IPS-NIHi11 (cell line): ENCODE data around the gene DLX3.

Experiments
- DNase-seq: peaks from one replicate; pipeline ENCODE4 v3.0.0; 2012; ENCODE audit warnings: mixed read lengths, low spot score

DLX3 gene

GRCh38 chr17:49992191-49992932, 2.7 kb downstream of the DLX3 start:
- no peak for DNase-seq

GRCh38 chr17:49991409-49991808, 3.6 kb downstream of the DLX3 start:
- no peak for DNase-seq

GRCh38 chr17:49990921-49991320, 4.1 kb downstream of the DLX3 start:
- DNase-seq, result no peak

- DNase-seq, result no peak
These were observed 4.7 kb downstream of the DLX3 start for GRCh38 chr17:49990331-49990730.

GRCh38 chr17:49989518-49989880, 5.5 kb downstream of the DLX3 start:
- DNase-seq, result no peak

GRCh38 chr17:49987681-49988441, 7.2 kb downstream of the DLX3 start:
- peak; percentile 59 for DNase-seq

- DNase-seq, result no peak
These were observed 7.8 kb downstream of the DLX3 start for GRCh38 chr17:49987290-49987585.

- no peak for DNase-seq
These were observed 8.4 kb downstream of the DLX3 start for GRCh38 chr17:49986396-49987289.

- DNase-seq, result no peak
These were observed 9.6 kb downstream of the DLX3 start for GRCh38 chr17:49985310-49985990.

- no peak for DNase-seq
These were observed 10.2 kb downstream of the DLX3 start for GRCh38 chr17:49984776-49985175.

GRCh38 chr17:49984283-49984682, 10.7 kb downstream of the DLX3 start:
- DNase-seq, result no peak

GRCh38 chr17:49980703-49981197, 14.3 kb downstream of the DLX3 start:
- peak; percentile 87 for DNase-seq

GRCh38 chr17:49979748-49980479, 15.1 kb downstream of the DLX3 start:
- DNase-seq, result no peak

GRCh38 chr17:49978501-49978900, 16.5 kb downstream of the DLX3 start:
- no peak for DNase-seq

GRCh38 chr17:49977463-49978389, 17.3 kb downstream of the DLX3 start:
- no peak for DNase-seq

- no peak for DNase-seq
These were observed 18.2 kb downstream of the DLX3 start for GRCh38 chr17:49976828-49977202.

- DNase-seq, result no peak
These were observed 18.7 kb downstream of the DLX3 start for GRCh38 chr17:49976163-49976827.

- no peak for DNase-seq
These were observed 19.5 kb downstream of the DLX3 start for GRCh38 chr17:49975531-49975930.

- no peak for DNase-seq
These were observed 21.8 kb downstream of the DLX3 start for GRCh38 chr17:49973271-49973615.
